ENCODE results near the gene RPS6KA2.
"Not testable (repeated sequence)": the region's sequence is repeated elsewhere in the genome, so short reads cannot be mapped to it uniquely, and the experiment has no call there.

The RPS6KA2 gene

GRCh38 chr6:166386111-166386510, 240.9 kb downstream of the RPS6KA2 start:
- DNase-seq (ENCODE audit: extremely low read depth in 1 of 2, low read depth in 1 of 2): no peak

GRCh38 chr6:166383802-166384363, 243.2 kb downstream of the RPS6KA2 start:
- not testable (repeated sequence) for DNase-seq (ENCODE audit: extremely low read depth in 1 of 2, low read depth in 1 of 2)

DNA sequence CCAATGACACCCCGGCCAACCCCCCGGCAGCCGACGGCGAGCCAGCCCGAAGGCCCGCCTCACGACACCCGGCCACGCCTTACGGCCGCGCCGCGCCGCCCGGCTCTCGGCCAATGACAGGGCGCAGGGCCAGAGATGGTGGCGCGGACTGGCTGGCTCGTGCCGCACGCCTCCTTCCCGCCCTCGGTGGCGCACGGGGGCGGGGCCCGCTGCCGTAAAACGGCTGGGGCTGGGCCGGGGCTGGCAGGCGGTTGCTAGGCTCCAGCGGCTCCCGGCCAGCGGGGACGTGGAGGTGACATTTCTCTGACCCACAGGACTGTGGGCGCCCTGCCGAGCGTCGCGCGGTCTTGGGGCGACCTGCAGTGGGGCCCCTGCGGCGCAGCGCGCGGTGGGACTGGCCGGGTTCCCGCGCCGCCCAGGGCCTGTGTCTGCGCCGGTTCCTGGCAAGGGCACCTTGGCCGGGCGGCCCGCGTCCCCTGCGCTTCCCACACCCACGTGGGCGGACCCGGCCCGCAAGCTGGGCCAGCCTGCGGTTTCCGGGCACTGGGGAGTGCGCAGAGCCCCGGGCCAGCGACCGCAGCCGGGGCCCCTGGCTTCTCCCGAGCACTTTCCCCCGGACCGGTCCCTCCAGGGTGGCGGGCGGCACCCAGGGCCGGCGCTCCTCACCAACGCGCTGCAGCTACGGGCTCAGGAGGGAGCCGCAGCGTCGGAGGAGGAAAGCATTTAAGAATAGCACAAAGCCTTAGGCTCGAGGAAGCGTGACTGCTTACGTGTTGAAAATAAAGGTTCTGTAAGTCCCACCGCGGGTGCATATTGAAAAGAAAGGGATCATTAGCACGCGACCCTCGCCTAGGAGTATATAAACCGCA, 243.9 kb downstream of the RPS6KA2 start, which contains the start of gene MPC1:
Gene MPC1, minus strand, starts transcription at position 8 of the 869 bp plus-strand sequence. CDS start 64 bp downstream, outside the sequence.
- peak; percentile 72 to 90 for DNase-seq (ENCODE audit: extremely low read depth in 1 of 2, low read depth in 1 of 2)

DNA sequence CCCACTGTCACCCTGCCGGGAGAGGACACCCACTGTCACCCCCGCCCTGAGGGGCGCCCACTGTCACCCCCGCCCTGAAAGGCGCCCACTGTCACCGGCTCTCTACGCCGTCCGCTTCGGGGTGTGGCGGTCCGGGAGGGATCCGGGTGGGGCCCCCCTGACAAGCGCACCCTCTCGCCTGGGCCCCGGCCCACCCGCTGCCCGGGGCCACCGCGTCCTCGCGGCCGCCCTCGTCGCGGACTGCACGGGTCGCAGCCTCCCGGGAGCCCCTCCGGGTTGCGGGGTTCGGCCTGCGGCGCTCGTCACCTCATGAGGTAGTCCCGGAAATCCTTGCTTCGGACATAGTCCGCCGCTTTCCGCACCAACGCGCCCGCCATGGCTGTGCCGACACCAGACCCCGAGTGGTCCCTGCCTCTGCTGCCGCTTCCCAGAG, 244.5 kb downstream of the RPS6KA2 start:
- peak in 1 of 2 donors; percentile 5 for DNase-seq (ENCODE audit: extremely low read depth in 1 of 2, low read depth in 1 of 2)

DNA sequence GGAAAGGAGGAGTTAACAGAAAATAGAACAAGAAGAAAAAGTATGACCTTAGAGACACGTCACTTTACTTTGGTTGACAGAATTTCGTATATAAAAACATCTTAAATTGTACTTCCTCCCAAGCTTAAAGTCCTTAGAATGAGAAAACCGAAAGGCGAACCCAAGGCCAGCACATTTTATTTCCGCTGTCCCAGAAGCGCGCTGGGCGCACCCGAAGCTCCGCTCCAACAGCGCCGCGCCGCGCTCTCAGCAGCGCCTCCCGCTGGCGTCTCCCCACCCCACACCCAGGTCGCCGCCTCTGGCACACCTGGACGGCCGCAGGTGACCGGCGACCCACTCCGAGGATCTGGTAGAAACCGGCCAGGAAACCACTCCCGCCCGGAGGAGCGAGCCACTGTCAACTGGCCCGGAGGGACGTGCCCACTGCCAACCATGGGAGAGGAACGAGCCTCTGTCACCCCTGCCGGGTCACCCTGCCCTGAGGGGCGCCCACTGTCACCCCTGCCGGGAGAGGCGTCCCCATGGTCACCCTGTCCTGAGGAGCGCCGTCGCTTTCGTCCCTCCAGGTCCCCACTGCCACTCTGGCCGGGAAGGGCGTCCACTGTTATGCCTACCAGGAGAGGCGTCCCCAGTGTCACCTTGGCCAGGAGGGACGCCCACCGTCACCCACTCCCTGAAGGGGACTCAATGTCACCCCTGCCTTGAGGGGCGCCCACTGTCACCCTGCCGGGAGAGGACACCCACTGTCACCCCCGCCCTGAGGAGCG, 245.1 kb downstream of the RPS6KA2 start:
- peak in 1 of 2 donors; percentile 51 for DNase-seq (ENCODE audit: extremely low read depth in 1 of 2, low read depth in 1 of 2)

DNA sequence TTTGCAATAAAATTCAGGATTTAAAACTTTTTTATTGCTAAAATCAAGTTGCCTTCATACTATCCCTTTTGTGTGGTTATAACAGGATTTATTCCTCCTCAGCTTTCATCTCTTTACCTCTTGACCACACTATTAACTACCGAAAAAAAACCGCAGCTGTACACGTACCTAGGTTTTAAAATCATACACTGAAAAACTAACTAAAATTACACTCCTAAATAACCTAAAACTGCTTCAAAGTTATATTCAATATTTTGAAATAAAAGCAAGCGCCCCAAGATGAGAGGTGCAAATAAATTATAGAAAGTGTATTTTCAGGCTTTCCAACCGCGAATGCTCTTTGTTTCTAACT, 245.7 kb downstream of the RPS6KA2 start:
- no peak for DNase-seq (ENCODE audit: extremely low read depth in 1 of 2, low read depth in 1 of 2)

- DNase-seq (ENCODE audit: extremely low read depth in 1 of 2, low read depth in 1 of 2): no peak
These were observed 247.3 kb downstream of the RPS6KA2 start for GRCh38 chr6:166379800-166380199.

- no peak for DNase-seq (ENCODE audit: extremely low read depth in 1 of 2, low read depth in 1 of 2)
These were observed 247.9 kb downstream of the RPS6KA2 start for GRCh38 chr6:166379103-166379586.

DNA sequence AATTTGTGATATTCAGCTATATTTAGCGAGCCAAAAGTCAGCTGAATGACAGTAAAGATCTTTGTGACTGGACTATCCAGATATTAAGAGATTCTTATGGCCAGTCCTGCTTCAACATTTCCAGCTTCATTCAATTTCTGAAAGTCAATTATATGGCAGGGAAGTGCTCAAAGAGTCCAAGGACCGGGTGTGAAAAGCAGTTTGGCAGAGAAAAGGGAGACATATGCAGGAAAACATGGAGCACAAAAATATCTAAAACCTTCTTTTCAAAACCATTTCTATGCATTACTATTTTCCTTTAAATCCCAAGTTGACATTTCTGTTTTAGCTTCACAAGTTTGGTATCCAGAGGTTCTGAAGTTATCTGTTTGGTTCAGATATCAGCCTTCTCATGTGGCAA, 249.3 kb downstream of the RPS6KA2 start:
- DNase-seq (ENCODE audit: extremely low read depth in 1 of 2, low read depth in 1 of 2): no peak

DNA sequence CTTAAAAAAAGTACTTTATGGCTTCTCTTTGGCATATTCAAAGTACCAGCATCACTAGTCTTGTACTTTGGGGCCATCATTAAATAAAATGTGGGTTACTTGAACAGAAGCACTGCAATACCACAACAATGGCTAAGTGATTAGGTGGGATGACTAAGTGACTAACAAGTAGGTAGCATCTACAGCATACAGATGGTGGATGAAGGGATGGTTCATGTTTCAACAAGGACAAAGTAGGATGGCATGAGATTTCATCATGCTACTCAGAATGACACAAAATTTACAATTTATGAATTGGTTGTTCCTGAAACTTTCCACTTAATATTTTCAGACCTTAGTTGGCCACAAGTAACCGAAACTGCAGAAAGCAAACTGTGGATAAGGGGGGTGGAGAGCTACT, 252.0 kb downstream of the RPS6KA2 start:
- DNase-seq (ENCODE audit: extremely low read depth in 1 of 2, low read depth in 1 of 2): no peak

DNA sequence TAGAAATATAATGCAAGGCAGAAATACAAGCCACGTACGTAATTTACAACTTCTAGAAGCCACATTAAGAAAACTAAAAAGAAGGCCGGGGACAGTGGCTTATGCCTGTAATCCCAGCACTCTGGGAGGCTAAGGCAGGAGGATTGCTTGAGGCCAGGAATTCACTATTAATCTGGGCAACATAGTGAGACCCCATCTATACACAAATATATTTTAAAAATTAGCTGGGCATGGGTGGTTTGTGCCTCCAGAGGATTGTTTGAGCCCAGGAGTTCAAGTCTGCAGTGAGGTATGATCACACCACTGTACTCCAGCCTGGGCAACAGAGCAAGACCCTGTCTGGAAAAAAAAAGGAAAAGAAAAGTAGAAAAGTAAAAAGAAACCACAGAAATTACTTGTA, 256.6 kb downstream of the RPS6KA2 start:
- DNase-seq (ENCODE audit: extremely low read depth in 1 of 2, low read depth in 1 of 2): no peak

DNA sequence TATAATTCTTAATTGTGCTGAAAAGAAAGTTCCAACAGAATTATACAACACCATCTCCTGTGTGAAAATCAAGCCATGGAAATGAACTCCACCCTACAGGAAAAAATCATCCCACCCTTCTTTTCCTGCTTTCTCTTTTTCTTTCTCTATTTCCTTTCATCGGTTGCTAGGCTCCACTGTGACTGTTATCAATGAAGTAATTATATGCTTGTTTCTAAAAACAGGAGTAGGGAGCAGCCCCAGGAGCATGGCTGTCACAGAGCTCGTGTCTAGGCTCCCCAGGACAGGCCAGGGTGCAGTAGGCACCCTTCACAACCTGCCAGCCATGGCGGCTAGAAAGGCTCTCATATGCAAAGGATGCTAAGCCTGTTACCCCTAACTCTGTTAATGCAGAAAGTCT, 257.3 kb downstream of the RPS6KA2 start:
- no peak for DNase-seq (ENCODE audit: extremely low read depth in 1 of 2, low read depth in 1 of 2)

DNA sequence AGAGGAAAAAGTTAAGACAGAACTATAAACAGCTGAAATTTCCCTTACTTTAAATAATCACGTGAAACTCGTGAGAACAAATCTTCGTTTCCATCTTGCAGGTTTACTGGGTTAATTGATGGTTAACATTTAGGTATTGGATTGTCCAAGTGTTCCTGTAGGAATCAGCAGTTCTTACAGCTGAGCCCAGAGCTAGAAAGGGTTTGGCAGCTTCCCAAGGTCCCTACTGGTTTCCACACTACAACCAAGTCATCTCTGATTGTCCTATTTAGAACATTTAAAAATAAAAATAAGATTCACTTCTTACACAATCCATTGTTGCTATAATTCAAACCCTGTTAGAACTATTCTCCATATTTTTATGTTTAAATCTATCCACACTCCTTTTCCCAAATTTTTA, 260.1 kb downstream of the RPS6KA2 start:
- DNase-seq (ENCODE audit: extremely low read depth in 1 of 2, low read depth in 1 of 2): no peak

GRCh38 chr6:166365806-166366205, 261.2 kb downstream of the RPS6KA2 start:
- no peak for DNase-seq (ENCODE audit: extremely low read depth in 1 of 2, low read depth in 1 of 2)

DNA sequence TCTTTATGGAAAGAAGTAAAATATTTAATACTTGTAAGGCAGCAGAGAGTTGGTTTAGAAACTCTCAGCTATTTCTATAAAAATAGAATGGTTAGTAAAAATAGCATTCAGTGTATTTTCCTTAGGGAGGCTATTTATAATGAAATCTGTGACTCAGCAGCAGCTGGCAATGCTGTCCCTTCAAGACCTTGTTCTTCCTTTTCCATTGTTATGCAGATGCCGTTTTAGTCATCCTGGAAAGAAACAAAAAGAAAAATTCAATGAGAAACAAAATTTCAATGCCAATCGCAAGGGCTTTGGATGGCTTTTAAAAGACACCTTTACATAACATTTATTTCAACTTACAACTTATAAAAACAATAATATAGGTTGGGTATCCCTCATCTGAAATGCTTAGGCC, 261.8 kb downstream of the RPS6KA2 start:
- DNase-seq (ENCODE audit: extremely low read depth in 1 of 2, low read depth in 1 of 2): no peak

DNA sequence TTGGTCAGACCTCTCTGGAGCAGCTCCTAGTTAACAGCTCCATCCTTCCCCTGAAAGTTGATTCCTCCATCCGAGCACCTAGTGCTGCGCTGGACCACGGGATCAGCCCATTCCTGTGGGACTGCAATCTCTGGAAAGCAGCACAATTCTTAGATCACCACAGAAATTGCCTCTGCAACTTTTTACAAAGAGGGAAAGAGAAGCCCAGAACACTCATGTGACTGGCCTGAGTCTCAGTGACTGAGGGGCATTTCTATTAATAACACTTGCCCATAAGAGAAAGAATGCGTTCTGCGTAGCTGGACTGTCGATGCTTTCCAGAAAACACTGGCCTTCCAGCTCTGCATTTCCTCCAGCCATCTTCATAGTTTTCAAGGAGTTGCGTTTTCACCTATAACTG, 262.6 kb downstream of the RPS6KA2 start:
- DNase-seq (ENCODE audit: extremely low read depth in 1 of 2, low read depth in 1 of 2): no peak

- not testable (repeated sequence) for DNase-seq (ENCODE audit: extremely low read depth in 1 of 2, low read depth in 1 of 2)
These were observed 264.6 kb downstream of the RPS6KA2 start for GRCh38 chr6:166362427-166362826.

DNA sequence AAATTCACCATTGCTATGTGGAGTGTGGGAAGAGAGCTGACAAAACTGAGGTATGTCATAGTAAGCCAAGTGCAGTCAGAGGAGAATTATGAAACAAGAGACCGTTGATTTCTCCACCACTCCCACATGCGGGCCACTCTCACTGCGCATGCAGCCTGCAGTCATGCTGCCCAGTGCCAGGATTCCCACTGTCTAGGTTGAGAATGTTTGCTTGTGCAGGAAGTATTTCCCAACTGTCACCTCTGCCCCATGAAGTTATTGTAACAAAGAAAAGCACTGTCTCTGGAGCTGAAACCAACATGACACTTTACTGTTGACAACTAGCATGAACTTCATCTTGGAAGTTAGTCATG, 266.0 kb downstream of the RPS6KA2 start:
- DNase-seq (ENCODE audit: extremely low read depth in 1 of 2, low read depth in 1 of 2): no peak

GRCh38 chr6:166360243-166361076, 266.6 kb downstream of the RPS6KA2 start:
- DNase-seq (ENCODE audit: extremely low read depth in 1 of 2, low read depth in 1 of 2): no peak

Data from activated CD8-positive, alpha-beta memory T cell treated with anti-CD3 and anti-CD28 coated beads for 1 hour (primary cell).